Neuron (in vitro differentiated cells): ENCODE results near the gene AUNIP.

Experiments used
- H2AFZ ChIP-seq: one replicate; pipeline ENCODE4 v1.6.1; 2013; ENCODE audit warnings: low read depth, mild to moderate bottlenecking, inconsistent platforms, low read length, moderate library complexity
- H3K27me3 ChIP-seq: one replicate; pipeline ENCODE4 v1.6.1; 2013; ENCODE audit warnings: low read length; ENCODE audit not compliant: insufficient read depth
- H3K36me3 ChIP-seq: one replicate; pipeline ENCODE4 v1.6.1; 2013; ENCODE audit warnings: low read length; ENCODE audit not compliant: insufficient read depth
- H3K4me1 ChIP-seq: one replicate; pipeline ENCODE4 v1.6.1; 2013; ENCODE audit warnings: low read length; ENCODE audit not compliant: insufficient read depth
- H3K4me3 ChIP-seq: 2 replicates; pipeline ENCODE4 v1.5.1; 2013; ENCODE audit warnings: mild to moderate bottlenecking, low read length, moderate library complexity
- H3K9me3 ChIP-seq: one replicate; pipeline ENCODE4 v1.6.1; 2013; ENCODE audit warnings: low read length

The AUNIP gene

GRCh38 chr1:25898223-25899015, 39.2 kb upstream of the AUNIP start:
- Histone ChIP-seq H3K27me3 (no peaks in the 10 kb centered on the region), H2AFZ (no peak overlapping the region), H3K4me3 (no peak overlapping the region), H3K4me1 (peaks cover 30% of the 10 kb centered on the region), H3K36me3 (peaks cover 68% of the 10 kb centered on the region), H3K9me3 (no peaks in the 10 kb centered on the region)

GRCh38 chr1:25897754-25898153, 38.5 kb upstream of the AUNIP start:
- Histone ChIP-seq H3K27me3 (no peaks in the 10 kb centered on the region), H3K4me3 (no peak overlapping the region), H3K36me3 (peaks cover 63% of the 10 kb centered on the region), H3K9me3 (no peaks in the 10 kb centered on the region), H2AFZ (no peak overlapping the region), H3K4me1 (peaks cover 26% of the 10 kb centered on the region)

GRCh38 chr1:25896266-25896665, 37.0 kb upstream of the AUNIP start:
- H3K4me3 ChIP-seq = no peak overlapping the region
- no peaks in the 10 kb centered on the region for H3K27me3 ChIP-seq
- H3K36me3 ChIP-seq = peaks cover 49% of the 10 kb centered on the region
- no peak overlapping the region for H2AFZ ChIP-seq
- H3K9me3 ChIP-seq = no peaks in the 10 kb centered on the region
- peaks cover 22% of the 10 kb centered on the region for H3K4me1 ChIP-seq

GRCh38 chr1:25895365-25895990, 36.2 kb upstream of the AUNIP start:
- Histone ChIP-seq H3K4me3 (no peak overlapping the region), H2AFZ (no peak overlapping the region), H3K9me3 (no peaks in the 10 kb centered on the region), H3K27me3 (no peaks in the 10 kb centered on the region), H3K4me1 (peaks cover 15% of the 10 kb centered on the region), H3K36me3 (peaks cover 44% of the 10 kb centered on the region)

- H3K27me3 ChIP-seq = no peaks in the 10 kb centered on the region
- peaks cover 11% of the 10 kb centered on the region for H3K4me1 ChIP-seq
- no peak overlapping the region for H2AFZ ChIP-seq
- H3K4me3 ChIP-seq = no peak overlapping the region
- no peaks in the 10 kb centered on the region for H3K9me3 ChIP-seq
- peaks cover 38% of the 10 kb centered on the region for H3K36me3 ChIP-seq
Measured at GRCh38 chr1:25893116-25893515, 33.9 kb upstream of the AUNIP start.

GRCh38 chr1:25891606-25892005, 32.3 kb upstream of the AUNIP start:
- Histone ChIP-seq H3K4me3 (no peak overlapping the region), H3K36me3 (peaks cover 33% of the 10 kb centered on the region)

GRCh38 chr1:25890239-25891034, 31.2 kb upstream of the AUNIP start:
- Histone ChIP-seq H3K4me1 (peaks cover 8% of the 10 kb centered on the region), H2AFZ (no peak overlapping the region), H3K9me3 (no peaks in the 10 kb centered on the region), H3K27me3 (no peaks in the 10 kb centered on the region), H3K36me3 (peaks cover 33% of the 10 kb centered on the region), H3K4me3 (no peak overlapping the region)

More at GRCh38 chr1:25891606-25892005, 32.3 kb upstream of the AUNIP start:
- Histone ChIP-seq H3K27me3 (no peaks in the 10 kb centered on the region), H3K4me1 (peaks cover 11% of the 10 kb centered on the region), H2AFZ (no peak overlapping the region), H3K9me3 (no peaks in the 10 kb centered on the region)

GRCh38 chr1:25889470-25889869, 30.2 kb upstream of the AUNIP start:
- H2AFZ ChIP-seq = no peak overlapping the region
- H3K4me3 ChIP-seq = no peak overlapping the region
- H3K4me1 ChIP-seq = peaks cover 8% of the 10 kb centered on the region
- no peaks in the 10 kb centered on the region for H3K27me3 ChIP-seq
- H3K9me3 ChIP-seq = no peaks in the 10 kb centered on the region
- H3K36me3 ChIP-seq = peaks cover 38% of the 10 kb centered on the region

GRCh38 chr1:25888426-25888987, 29.2 kb upstream of the AUNIP start:
- H3K36me3 ChIP-seq = peaks cover 31% of the 10 kb centered on the region
- no peaks in the 10 kb centered on the region for H3K9me3 ChIP-seq
- H3K4me1 ChIP-seq = peaks cover 8% of the 10 kb centered on the region
- H3K4me3 ChIP-seq = no peak overlapping the region
- H3K27me3 ChIP-seq = no peaks in the 10 kb centered on the region
- H2AFZ ChIP-seq = no peak overlapping the region

GRCh38 chr1:25885602-25886001, 26.3 kb upstream of the AUNIP start:
- Histone ChIP-seq H3K9me3 (no peaks in the 10 kb centered on the region), H3K27me3 (no peaks in the 10 kb centered on the region), H3K4me1 (no peaks in the 10 kb centered on the region), H3K4me3 (no peak overlapping the region), H2AFZ (no peak overlapping the region), H3K36me3 (peaks cover 27% of the 10 kb centered on the region)

GRCh38 chr1:25881266-25881665, 22.0 kb upstream of the AUNIP start:
- no peaks in the 10 kb centered on the region for H3K4me1 ChIP-seq
- H3K4me3 ChIP-seq = no peak overlapping the region
- no peak overlapping the region for H2AFZ ChIP-seq
- no peaks in the 10 kb centered on the region for H3K9me3 ChIP-seq
- peaks cover 5% of the 10 kb centered on the region for H3K36me3 ChIP-seq
- H3K27me3 ChIP-seq = no peaks in the 10 kb centered on the region

- H3K27me3 ChIP-seq = no peaks in the 10 kb centered on the region
- H3K9me3 ChIP-seq = no peaks in the 10 kb centered on the region
- no peak overlapping the region for H3K4me3 ChIP-seq
- peaks cover 5% of the 10 kb centered on the region for H3K36me3 ChIP-seq
- H3K4me1 ChIP-seq = no peaks in the 10 kb centered on the region
- H2AFZ ChIP-seq = no peak overlapping the region
Measured at GRCh38 chr1:25880518-25880917, 21.3 kb upstream of the AUNIP start.

GRCh38 chr1:25879675-25880074, 20.4 kb upstream of the AUNIP start:
- H3K4me1 ChIP-seq = peaks cover under 1% of the 10 kb centered on the region
- H2AFZ ChIP-seq = no peak overlapping the region
- H3K36me3 ChIP-seq = no peaks in the 10 kb centered on the region
- no peaks in the 10 kb centered on the region for H3K27me3 ChIP-seq
- H3K9me3 ChIP-seq = no peaks in the 10 kb centered on the region
- H3K4me3 ChIP-seq = no peak overlapping the region
